ENCODE measurements around the gene TUBGCP5.

DNA sequence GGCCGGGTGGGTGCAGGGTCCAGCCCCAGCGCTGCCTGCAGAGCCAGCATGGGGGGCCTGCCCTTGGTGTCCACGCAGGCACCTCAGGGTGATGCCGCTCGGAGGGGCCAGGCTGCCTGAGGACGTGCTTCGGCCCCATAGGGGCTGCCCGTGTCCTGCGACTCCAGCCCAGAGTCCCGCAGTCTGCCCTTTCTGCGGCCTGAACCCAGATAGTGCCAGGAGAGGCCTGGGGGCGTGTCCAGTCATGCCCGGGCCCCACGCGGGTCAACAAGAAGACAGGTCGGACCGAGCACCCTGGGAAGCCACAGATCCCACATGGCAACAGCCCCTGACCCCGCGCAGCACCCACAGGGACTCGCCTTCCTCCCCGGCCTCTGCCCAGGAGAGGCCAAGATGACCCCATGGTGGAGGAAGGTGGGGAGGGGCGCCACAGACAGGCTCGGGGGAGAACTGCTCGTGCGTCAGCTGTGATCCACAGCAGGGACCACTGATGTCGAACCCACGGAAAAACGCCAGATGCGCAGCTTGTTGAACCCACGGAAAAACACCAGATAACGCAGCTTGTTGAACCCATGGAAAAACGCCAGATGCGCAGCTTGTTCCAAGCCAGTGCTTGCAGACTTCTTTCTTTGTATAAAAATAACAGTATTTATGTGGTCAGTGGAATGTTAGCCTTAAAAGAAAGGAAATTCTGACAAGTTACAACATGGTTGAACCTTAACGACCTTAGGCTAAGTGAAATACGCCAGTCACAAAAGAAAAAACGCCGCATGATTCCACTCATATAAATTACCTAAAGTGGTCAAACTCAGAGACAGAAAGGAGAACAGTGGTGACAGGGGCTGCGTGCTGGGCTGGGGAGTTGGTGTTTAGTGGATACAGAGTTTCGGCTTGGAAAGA, 87.7 kb downstream of the TUBGCP5 start:
- TF ChIP-seq EZH2 (IDR thresholded peaks at IDR 0.05) (no peak), EZH2phosphoT487 (IDR thresholded peaks at IDR 0.05) (no peak)
- TF ChIP-seq, protein P1, sequence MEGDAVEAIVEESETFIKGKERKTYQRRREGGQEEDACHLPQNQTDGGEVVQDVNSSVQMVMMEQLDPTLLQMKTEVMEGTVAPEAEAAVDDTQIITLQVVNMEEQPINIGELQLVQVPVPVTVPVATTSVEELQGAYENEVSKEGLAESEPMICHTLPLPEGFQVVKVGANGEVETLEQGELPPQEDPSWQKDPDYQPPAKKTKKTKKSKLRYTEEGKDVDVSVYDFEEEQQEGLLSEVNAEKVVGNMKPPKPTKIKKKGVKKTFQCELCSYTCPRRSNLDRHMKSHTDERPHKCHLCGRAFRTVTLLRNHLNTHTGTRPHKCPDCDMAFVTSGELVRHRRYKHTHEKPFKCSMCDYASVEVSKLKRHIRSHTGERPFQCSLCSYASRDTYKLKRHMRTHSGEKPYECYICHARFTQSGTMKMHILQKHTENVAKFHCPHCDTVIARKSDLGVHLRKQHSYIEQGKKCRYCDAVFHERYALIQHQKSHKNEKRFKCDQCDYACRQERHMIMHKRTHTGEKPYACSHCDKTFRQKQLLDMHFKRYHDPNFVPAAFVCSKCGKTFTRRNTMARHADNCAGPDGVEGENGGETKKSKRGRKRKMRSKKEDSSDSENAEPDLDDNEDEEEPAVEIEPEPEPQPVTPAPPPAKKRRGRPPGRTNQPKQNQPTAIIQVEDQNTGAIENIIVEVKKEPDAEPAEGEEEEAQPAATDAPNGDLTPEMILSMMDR (IDR thresholded peaks at IDR 0.05): no peak
